GM13977 (cell line): ENCODE data around the gene NUBPL.

Experiments
- DNase-seq: peaks from one replicate; pipeline ENCODE4 v3.0.0; 2012; ENCODE audit warnings: low spot score
- in situ Hi-C: fragments of 300-500 bp; cut with MboI; formaldehyde crosslinking; loops from one replicate; pipeline ENCODE4 v1.12.0; 2022; ENCODE audit warnings: low sequenced_read_pairs, low pct_unique_long_range_greater_than_20kb, mixed read lengths, inconsistent platforms; ENCODE audit not compliant: unreplicated experiment
- TF ChIP-seq, protein P1 (sequence below): IDR thresholded peaks from 2 replicates; pipeline ENCODE4 v1.5.1; 2012; ENCODE audit warnings: mild to moderate bottlenecking, control low read depth; ENCODE audit not compliant: insufficient read depth; ENCODE audit errors: extremely low read depth, missing control alignments

NUBPL gene

DNA sequence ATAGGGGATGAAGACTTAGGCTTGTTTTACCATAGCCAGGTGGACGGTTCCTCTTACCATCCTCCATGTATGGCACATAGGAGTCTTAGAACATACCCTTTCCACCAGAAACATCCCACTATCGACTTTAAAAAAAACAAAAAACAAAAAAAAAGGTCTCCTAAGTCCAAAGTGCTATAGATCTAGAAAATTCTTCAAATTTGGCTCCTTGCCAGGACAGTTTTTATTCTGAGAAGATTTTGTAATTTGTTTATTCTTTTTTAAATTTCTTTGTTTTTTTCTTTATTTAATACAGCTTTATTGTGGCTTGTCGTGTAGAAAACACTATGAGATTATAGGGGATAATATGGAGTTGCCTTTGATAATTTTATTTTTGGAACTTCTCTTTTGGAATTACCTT is 197.7 kb downstream of the NUBPL start:
- no peak for DNase-seq
- in situ Hi-C loops = no loop called here
- TF ChIP-seq, protein P1, sequence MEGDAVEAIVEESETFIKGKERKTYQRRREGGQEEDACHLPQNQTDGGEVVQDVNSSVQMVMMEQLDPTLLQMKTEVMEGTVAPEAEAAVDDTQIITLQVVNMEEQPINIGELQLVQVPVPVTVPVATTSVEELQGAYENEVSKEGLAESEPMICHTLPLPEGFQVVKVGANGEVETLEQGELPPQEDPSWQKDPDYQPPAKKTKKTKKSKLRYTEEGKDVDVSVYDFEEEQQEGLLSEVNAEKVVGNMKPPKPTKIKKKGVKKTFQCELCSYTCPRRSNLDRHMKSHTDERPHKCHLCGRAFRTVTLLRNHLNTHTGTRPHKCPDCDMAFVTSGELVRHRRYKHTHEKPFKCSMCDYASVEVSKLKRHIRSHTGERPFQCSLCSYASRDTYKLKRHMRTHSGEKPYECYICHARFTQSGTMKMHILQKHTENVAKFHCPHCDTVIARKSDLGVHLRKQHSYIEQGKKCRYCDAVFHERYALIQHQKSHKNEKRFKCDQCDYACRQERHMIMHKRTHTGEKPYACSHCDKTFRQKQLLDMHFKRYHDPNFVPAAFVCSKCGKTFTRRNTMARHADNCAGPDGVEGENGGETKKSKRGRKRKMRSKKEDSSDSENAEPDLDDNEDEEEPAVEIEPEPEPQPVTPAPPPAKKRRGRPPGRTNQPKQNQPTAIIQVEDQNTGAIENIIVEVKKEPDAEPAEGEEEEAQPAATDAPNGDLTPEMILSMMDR = no peak

DNA sequence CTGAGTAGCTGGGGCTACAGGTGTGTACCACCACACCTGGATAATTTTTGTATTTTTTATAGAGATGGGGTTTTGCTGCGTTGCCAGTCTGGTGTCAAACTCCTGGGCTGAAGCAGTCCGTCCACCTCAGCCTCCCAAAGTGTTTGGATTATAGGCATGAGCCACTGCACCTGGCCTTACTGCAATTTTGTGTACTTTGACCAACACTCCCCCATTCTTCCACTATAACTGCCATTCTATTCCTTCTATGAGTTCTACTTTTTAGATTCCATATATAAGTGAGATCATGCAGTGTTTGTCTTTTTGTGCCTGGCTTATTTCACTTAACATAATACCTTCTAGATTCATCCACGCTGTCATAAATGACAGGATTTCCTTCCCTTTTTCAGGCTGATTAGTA is 199.1 kb downstream of the NUBPL start:
- TF ChIP-seq, protein P1 = no peak
- in situ Hi-C loops = no loop called here
- DNase-seq = no peak

DNA sequence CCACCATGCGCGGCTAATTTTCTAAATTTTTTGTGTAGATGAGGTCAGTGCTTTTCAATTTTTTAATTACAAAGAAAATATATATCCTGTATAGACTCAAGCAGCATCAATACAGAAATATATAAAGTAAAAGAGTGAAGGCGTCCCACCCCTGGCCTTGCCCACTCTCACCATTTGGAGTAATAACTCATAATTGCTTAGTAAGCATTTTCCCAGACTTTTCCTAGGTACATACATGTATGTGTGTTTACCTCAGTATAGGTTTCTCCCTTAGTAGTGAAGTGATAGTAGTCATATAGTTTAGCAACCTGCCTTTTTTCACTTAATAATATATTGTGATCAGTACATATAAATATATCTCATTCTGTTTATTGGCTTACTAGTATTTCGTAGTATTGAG is 200.1 kb downstream of the NUBPL start:
- DNase-seq = no peak
- in situ Hi-C loops = no loop called here
- TF ChIP-seq, protein P1 = no peak

DNA sequence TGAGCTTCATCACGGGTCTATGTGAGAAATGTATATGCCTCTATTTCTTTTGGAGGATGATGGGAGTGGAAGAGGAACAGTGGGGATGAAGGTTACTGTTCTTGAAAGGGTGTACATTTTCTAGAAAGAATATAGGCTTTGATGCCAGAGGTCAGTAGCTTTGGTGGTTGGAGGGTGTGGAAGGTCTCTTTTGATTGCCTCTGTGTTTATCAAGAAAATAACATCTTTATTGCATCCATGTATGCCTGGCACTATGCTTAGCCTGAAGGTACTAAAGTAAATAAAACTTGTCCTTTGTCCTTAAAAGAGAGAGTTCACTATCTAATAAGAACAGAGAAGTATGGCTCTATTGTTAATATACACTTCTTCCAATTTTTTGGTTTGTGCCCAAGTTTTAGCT is 201.8 kb downstream of the NUBPL start:
- in situ Hi-C loops = no loop called here

DNA sequence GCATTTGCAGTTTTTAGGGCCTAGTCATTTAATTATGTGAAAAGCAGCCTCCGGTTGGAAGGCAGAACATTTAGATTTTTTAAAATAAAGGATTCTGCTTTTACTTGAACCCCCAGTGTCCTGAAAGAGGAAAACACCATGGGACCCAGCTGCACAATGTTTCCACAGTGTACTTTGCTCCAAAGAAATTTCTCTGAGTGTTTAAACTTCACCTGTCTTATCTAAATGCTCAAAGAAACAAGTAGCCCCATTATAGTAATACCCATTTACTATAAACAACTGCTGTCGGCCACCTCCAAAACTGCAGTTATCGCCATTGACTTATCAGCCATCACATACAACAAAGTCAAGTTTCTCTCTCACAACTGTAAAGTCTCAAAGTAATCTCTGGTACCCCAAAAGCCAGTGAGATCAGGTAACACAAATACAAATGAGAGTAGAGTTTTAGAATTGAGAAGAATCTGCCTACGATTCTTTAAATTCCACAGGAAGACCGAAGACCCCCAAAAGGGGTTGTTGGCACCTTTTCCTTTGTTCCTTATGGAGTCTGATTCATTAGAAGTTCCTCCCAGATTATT is 205.2 kb downstream of the NUBPL start:
- in situ Hi-C loops = no loop called here
- DNase-seq = no peak

More for the DNA sequence above, 201.8 kb downstream of the NUBPL start:
- TF ChIP-seq, protein P1 = no peak
- DNase-seq = no peak

DNA sequence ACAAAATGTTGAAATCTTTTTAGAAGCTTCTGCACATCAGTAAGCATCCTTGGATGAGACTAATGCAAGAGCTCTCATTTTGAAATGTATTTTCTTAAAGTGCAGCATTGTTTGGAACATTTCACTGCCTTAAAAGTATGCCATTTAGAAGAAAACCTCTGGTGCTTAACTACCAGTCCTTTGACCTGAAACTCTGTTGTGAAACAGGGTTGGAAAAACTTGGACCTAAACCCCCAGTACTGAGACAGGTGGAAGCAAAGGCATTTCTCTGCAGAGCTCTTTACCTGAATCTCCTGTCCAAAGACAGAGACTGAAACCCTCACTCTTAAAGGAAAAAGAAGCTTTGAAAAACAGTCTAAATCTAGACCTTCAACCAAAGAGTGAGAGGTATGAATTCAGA is 207.2 kb downstream of the NUBPL start:
- TF ChIP-seq, protein P1 = no peak
- in situ Hi-C loops = no loop called here
- no peak for DNase-seq

More for the DNA sequence above, 205.2 kb downstream of the NUBPL start:
- TF ChIP-seq, protein P1 = no peak
